Effector memory CD4-positive, alpha-beta T cell (primary cell): ENCODE results near the gene NAALADL2.

Experiments
- DNase-seq, 3 donors: peaks; one replicate each; pipeline ENCODE4 v3.0.0-alpha.2; 2020
- H3K27ac ChIP-seq: 2 replicates; pipeline ENCODE4 v1.7.0; 2013; ENCODE audit warnings: mild to moderate bottlenecking, low read length, moderate library complexity; ENCODE audit not compliant: insufficient read depth, poor library complexity, severe bottlenecking
- H3K27me3 ChIP-seq: replicated peaks from 2 replicates; pipeline ENCODE4 v1.7.0; 2013; ENCODE audit warnings: mild to moderate bottlenecking, low read length; ENCODE audit not compliant: insufficient read depth, control insufficient read depth, poor library complexity, severe bottlenecking
- H3K36me3 ChIP-seq: 2 replicates; pipeline ENCODE4 v1.7.0; 2013; ENCODE audit warnings: mild to moderate bottlenecking, low read length, moderate library complexity; ENCODE audit not compliant: control insufficient read depth, insufficient read depth
- H3K4me1 ChIP-seq: 2 replicates; pipeline ENCODE4 v1.7.0; 2013; ENCODE audit warnings: low read length, mild to moderate bottlenecking; ENCODE audit not compliant: control insufficient read depth, insufficient read depth, poor library complexity, severe bottlenecking
- H3K4me3 ChIP-seq: 2 replicates; pipeline ENCODE4 v1.7.0; 2013; ENCODE audit warnings: low read length, low read depth, mild to moderate bottlenecking; ENCODE audit not compliant: insufficient read depth, poor library complexity, severe bottlenecking
- H3K9me3 ChIP-seq: 2 replicates; pipeline ENCODE4 v1.7.0; 2013; ENCODE audit warnings: mild to moderate bottlenecking, low read length, moderate library complexity; ENCODE audit not compliant: control insufficient read depth

NAALADL2 gene

DNA sequence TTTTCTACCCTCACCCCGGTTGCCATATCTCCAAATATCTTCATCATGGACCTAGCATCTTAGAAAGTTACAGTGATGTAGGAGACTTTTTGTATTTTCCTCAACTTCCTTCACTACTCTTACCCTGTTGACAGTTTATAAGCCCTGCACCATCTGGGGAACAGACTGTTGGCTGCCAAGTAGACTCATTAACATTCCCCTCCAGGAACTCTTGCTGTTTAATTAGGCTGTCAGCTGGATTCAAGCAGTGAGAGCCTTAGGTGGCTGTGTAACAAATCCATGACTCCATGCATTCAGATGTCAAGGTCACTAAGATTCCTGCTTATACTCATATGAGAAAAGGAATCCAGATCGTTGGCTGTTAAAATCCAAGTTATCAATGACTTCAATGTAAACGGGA lies 198.3 kb downstream of the NAALADL2 start:
- Histone ChIP-seq H3K4me1 (no peaks in the 10 kb centered on the region), H3K4me3 (no peak overlapping the region), H3K36me3 (no peaks in the 10 kb centered on the region), H3K27me3 (no peaks in the 10 kb centered on the region), H3K27ac (no peak overlapping the region), H3K9me3 (no peaks in the 10 kb centered on the region)
- no peak for DNase-seq

DNA sequence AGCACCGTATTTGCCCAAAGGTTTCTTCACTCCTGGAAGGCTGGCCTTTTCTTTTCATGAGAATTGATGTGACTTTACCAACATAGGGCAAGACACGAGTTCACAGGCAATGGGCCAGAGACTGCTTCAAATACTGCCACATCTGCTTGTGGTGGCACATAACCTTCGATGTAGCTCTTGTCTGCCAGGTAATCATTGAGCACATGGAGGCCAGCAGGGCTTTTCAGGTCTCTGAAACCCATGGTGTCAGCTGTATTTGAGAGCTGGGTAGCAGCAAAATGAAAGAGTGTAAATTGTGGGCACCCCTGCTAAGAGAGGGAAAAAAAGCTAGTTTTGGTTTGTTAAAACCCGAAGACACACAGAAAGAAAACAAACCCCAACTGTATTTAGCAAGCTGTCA lies 200.7 kb downstream of the NAALADL2 start:
- Histone ChIP-seq H3K36me3 (no peaks in the 10 kb centered on the region), H3K27me3 (no peaks in the 10 kb centered on the region), H3K9me3 (no peaks in the 10 kb centered on the region), H3K4me1 (no peaks in the 10 kb centered on the region), H3K4me3 (no peak overlapping the region), H3K27ac (no peak overlapping the region)
- no peak for DNase-seq

DNA sequence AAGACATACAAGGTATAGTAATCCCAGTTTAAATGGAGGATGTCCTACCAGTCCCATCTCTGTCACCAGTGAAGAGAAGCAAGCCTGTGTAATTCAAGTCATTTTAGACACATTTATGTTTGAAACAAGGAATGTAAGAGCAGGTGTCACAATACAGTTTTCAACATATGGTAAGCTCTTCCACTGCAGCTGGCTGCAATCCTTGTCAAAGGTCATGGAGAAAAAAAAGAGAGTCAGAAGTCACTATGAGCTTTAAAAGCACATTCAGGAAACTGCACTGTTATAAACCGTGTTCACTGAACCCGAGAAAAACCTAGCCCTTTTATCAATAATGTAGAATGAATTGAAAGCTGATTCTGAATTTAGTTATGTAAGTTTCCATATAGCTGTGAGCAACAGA lies 206.4 kb downstream of the NAALADL2 start:
- no peaks in the 10 kb centered on the region for H3K27me3 ChIP-seq
- no peak for DNase-seq
- no peaks in the 10 kb centered on the region for H3K9me3 ChIP-seq
- H3K4me1 ChIP-seq: no peaks in the 10 kb centered on the region
- H3K4me3 ChIP-seq: no peak overlapping the region
- H3K36me3 ChIP-seq: no peaks in the 10 kb centered on the region
- no peak overlapping the region for H3K27ac ChIP-seq

DNA sequence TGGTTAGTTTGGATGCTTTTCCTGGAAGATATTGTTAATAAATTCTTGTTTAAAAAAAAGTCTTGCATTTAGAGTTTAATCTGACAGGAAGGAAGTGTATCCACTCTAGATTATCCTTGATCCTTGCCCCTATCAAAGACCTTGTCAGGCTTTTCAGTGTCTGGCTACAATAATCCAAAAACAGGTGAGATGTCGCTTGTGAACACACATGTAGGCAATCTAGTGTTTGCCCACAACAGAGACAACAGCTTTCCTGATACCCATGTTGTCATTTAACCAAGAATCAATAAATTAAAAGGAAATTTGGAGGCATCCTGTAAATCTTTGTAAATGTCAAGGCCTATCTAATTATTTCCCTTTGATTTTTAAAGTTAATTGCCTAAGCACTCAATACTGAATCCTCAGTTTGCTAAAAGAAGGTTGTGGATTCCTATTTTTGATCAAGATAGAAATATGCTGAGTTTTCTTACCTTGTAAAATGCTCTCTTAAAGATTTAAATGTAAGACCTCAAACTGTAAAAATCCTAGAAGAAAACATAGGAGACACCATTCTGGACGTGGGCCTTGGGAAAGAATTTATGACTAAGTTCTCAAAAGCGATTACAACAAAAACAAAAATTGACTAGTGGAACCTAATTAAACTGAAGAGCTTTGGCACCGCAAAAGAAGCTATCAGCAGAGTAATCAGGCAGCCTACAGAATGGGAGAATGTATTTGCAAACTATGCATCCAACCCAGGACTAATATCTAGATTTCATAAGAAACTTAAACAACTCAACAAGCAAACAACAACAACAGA lies 207.7 kb downstream of the NAALADL2 start:
- Histone ChIP-seq H3K27me3 (no peaks in the 10 kb centered on the region), H3K36me3 (no peaks in the 10 kb centered on the region), H3K9me3 (no peaks in the 10 kb centered on the region), H3K4me3 (no peak overlapping the region), H3K27ac (no peak overlapping the region), H3K4me1 (no peaks in the 10 kb centered on the region)
- DNase-seq: no peak

DNA sequence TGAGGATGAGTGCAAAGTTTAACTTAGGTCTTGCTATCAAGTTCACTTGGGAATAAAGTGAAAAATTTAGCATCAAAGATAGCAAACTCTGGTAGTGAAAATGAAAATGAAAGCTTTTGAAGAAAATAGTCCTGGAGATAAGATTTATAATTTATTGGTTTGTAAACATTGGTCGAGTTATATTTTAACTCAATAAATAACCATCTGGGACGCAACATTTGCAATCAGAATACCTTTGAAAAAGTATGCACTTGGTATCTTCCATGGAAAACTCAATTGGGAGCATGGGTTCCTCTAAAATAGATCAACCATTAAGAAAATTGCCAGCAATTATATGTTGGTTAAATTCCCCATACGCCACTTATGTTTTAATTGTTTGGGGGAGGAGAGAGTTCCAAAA lies 209.5 kb downstream of the NAALADL2 start:
- no peak for DNase-seq
- Histone ChIP-seq H3K4me3 (no peak overlapping the region), H3K9me3 (no peaks in the 10 kb centered on the region), H3K27ac (no peak overlapping the region), H3K27me3 (no peaks in the 10 kb centered on the region), H3K4me1 (no peaks in the 10 kb centered on the region), H3K36me3 (no peaks in the 10 kb centered on the region)

DNA sequence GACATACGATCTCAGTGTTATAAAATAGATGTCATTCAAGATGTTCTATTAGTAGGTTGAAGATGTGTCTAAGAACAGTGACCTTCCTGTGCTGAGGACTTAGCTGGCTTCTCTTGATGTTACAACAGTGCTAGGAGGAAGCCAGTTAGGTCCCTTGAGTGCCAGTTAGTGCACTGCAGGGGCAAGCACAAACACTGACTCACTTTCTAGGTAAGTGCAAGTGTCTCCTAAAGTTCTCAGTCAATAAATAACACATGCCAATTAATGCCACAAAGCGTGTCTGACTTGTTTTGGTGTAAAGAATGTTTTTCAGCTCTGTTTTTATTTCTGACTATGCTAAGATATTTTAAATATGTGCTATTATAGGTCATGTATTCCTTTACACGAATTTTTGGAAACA lies 211.8 kb downstream of the NAALADL2 start:
- H3K4me1 ChIP-seq: no peaks in the 10 kb centered on the region
- no peaks in the 10 kb centered on the region for H3K27me3 ChIP-seq
- no peak overlapping the region for H3K4me3 ChIP-seq
- no peaks in the 10 kb centered on the region for H3K36me3 ChIP-seq
- H3K27ac ChIP-seq: no peak overlapping the region
- H3K9me3 ChIP-seq: no peaks in the 10 kb centered on the region
- DNase-seq: no peak

DNA sequence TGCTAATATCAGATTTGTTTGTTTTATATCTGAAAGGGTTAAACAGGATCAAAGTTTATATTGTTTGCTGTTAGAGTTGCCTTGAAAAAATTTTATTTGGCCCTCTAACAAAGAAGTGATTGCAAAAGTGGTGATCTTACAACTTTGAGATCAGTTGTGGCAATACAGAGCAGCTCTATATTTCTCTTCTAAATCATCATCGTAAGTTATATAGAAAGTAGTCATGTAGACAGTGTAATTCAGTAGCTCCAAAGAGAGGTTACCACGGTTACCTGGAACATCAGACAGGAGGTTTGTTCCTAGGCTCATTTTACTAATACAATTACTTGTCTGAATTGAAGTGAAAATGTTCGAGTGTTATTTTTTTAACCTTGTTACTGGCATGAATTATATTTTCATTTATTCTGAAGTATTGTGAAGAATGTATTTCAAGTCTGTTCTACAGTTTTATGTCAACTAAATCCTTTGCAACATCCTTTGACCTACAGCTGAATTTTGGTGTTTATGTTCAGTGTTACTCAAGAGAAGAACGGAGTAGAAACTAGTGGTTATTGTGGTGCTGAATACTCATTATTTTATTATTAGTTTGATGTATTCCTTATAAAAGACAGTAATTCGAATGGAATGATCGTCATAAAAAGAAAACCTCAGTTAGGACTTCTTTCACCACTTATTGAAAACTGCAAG lies 214.2 kb downstream of the NAALADL2 start:
- DNase-seq: no peak
- H3K27ac ChIP-seq: no peak overlapping the region
- H3K27me3 ChIP-seq: no peaks in the 10 kb centered on the region
- no peaks in the 10 kb centered on the region for H3K4me1 ChIP-seq
- no peaks in the 10 kb centered on the region for H3K9me3 ChIP-seq
- no peaks in the 10 kb centered on the region for H3K36me3 ChIP-seq
- no peak overlapping the region for H3K4me3 ChIP-seq

DNA sequence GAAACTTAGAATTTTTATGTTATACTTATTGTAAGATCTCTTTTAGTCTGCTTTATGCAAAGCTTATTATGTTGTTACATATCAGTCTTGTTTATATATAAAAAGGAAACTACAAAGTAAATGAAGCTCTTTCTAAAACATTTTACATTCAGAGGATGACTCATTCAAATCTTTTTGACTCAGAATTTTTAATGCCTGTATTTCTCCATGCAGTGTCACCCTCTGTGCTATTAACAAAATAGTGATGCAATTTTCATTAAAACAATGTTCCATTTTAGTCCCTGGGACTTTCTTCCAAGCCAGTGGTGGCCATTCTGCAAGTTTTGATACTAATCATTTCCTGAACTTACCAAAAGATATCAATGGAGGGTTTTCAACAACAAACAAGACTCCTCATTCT lies 216.1 kb downstream of the NAALADL2 start:
- H3K4me1 ChIP-seq: no peaks in the 10 kb centered on the region
- no peaks in the 10 kb centered on the region for H3K27me3 ChIP-seq
- H3K36me3 ChIP-seq: no peaks in the 10 kb centered on the region
- no peak for DNase-seq
- H3K4me3 ChIP-seq: no peak overlapping the region
- H3K27ac ChIP-seq: no peak overlapping the region
- H3K9me3 ChIP-seq: no peaks in the 10 kb centered on the region

DNA sequence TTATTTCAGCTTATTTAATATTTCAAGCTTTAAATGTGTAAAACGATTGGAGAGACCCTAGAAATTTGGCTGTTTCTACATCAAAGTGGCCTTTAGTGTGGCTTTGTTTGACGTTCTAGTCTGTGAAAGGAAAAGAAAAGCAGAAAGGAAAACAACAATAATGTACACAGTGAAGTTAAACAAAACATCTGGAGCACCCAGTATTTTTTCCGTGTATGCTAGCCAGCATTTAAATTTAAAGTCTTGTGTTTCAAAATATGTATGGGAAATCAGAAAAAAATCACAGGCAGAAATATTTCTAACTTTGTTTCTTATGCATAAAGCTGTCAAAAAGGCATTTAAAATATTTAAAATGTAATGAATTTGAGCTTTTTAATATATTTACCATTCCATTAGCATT lies 218.1 kb downstream of the NAALADL2 start:
- no peaks in the 10 kb centered on the region for H3K27me3 ChIP-seq
- no peaks in the 10 kb centered on the region for H3K4me1 ChIP-seq
- DNase-seq: no peak
- no peaks in the 10 kb centered on the region for H3K9me3 ChIP-seq
- no peak overlapping the region for H3K4me3 ChIP-seq
- no peaks in the 10 kb centered on the region for H3K36me3 ChIP-seq
- H3K27ac ChIP-seq: no peak overlapping the region

DNA sequence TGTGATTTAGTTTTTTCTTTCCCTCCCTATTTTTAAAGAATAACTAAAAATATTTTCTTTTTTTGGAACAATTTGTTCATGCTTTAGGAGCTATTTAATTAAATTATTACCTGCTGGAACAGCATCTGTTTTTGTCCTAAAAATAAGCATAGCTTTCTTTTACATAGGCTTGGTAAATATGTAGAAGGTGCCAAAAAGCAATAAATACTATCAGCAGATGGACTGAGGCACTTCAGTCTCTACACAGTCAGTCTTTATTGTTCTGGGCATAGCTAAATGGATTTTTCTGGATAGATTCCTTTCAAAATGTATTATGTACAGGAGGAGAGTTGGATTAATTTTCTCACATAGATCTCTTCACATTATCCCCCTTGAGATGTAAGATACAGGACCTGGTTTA lies 223.5 kb downstream of the NAALADL2 start:
- Histone ChIP-seq H3K9me3 (no peaks in the 10 kb centered on the region), H3K4me1 (no peaks in the 10 kb centered on the region), H3K27ac (no peak overlapping the region), H3K4me3 (no peak overlapping the region), H3K27me3 (no peaks in the 10 kb centered on the region), H3K36me3 (no peaks in the 10 kb centered on the region)
- no peak for DNase-seq
